Astrocyte (in vitro differentiated cells and primary cell): Measurements from ENCODE around the gene TNFRSF19.

Experiments
- CTCF ChIP-seq: IDR thresholded peaks from 2 replicates; pipeline ENCODE4 v1.5.1; 2011; ENCODE audit warnings: low read depth, mild to moderate bottlenecking, inconsistent platforms, low read length, moderate library complexity; ENCODE audit not compliant: insufficient read depth
- EZH2 ChIP-seq: IDR thresholded peaks from 2 replicates; pipeline ENCODE4 v1.6.1; 2012; ENCODE audit warnings: mild to moderate bottlenecking, low read length, inconsistent platforms; ENCODE audit not compliant: insufficient read depth

GRCh38 chr13:23703246-23703860 lies 133.1 kb downstream of the TNFRSF19 start:
- no peak for TF ChIP-seq CTCF
- no peak for TF ChIP-seq EZH2
